Endothelial cell of umbilical vein (primary cell): ENCODE results near the gene TLR9. TPM values are rescaled to one million over a fixed set of nuclear protein-coding genes. Genes with fewer than 3 reads are reported as not detected.

Source experiments
- BruUV-seq: library from RNA; stranded (reverse); fragments of 400-500 nt; replicated peaks from 2 replicates; lab custom pipeline; 2021; lab: Mats Ljungman, UMichigan
- CTCF ChIA-PET: fragments of 300-600, 350-600 bp; sonication (Branson Sonifier 250); formaldehyde crosslinking; loops from one replicate; lab custom pipeline; 2021; ENCODE audit warnings: antibody characterized with exemption, inconsistent platforms; lab: Charles Lee
- POLR2A ChIA-PET: fragments of 300-600, 350-600 bp; sonication (Branson Sonifier 250); formaldehyde crosslinking; loops from one replicate; lab custom pipeline; 2021; ENCODE audit warnings: antibody characterized with exemption, inconsistent platforms; lab: Charles Lee
- DNase-seq: peaks from one replicate; pipeline ENCODE4 v3.0.0-alpha.2; 2011; ENCODE audit warnings: low read depth, low spot score
- FAIRE-seq: peaks from 2 replicates; lab custom pipeline; 2011; peaks lifted over from hg19 to GRCh38; lab: Jason Lieb, UNC
- H2AFZ ChIP-seq: 2 replicates; pipeline ENCODE4 v1.6.0; 2012; ENCODE audit warnings: low read depth, low read length, control low read depth, inconsistent platforms
- H3K27ac ChIP-seq: 2 replicates; pipeline ENCODE4 v1.5.1; 2011; ENCODE audit warnings: low read depth, mild to moderate bottlenecking, control low read depth, low read length, moderate library complexity; ENCODE audit not compliant: insufficient read depth
- H3K27me3 ChIP-seq, 2 experiments: 2 replicates each; pipeline versions ENCODE4 v1.6.0 to v1.6.1; 2011; ENCODE audit warnings: low read length in 2 of 2, mixed read lengths in 1 of 2; ENCODE audit not compliant: control insufficient read depth in 2 of 2, insufficient read depth in 2 of 2
- H3K36me3 ChIP-seq, 2 experiments: 2 replicates in 1 of 2; 3 replicates in 1 of 2; pipeline ENCODE4 v1.5.1; 2011; ENCODE audit warnings: low read length in 2 of 2, mild to moderate bottlenecking in 1 of 2, moderate library complexity in 1 of 2; ENCODE audit not compliant: control insufficient read depth in 2 of 2, insufficient read depth in 2 of 2; ENCODE audit errors: extremely low read depth in 1 of 2
- H3K4me1 ChIP-seq: 3 replicates; pipeline ENCODE4 v1.5.1; 2011; ENCODE audit warnings: mild to moderate bottlenecking, low read length; ENCODE audit not compliant: control insufficient read depth, insufficient read depth; ENCODE audit errors: extremely low read depth
- H3K4me2 ChIP-seq: 2 replicates; pipeline ENCODE4 v1.6.1; 2011; ENCODE audit warnings: low read length, control low read depth, mixed read lengths; ENCODE audit not compliant: insufficient read depth
- H3K4me3 ChIP-seq, 3 experiments: fragments of 200-600 bp in 1 of 3; sonication (generic), shearing (Covaris generic) in 1 of 3; replicated peaks in 1 of 3; 2 replicates each; pipeline ENCODE4 v1.5.1; 2011 to 2016; ENCODE audit warnings: control low read depth in 3 of 3, low read length in 3 of 3, mild to moderate bottlenecking in 2 of 3, inconsistent platforms in 1 of 3, low read depth in 1 of 3, moderate library complexity in 1 of 3; ENCODE audit not compliant: insufficient read depth in 1 of 3
- H3K79me2 ChIP-seq: 2 replicates; pipeline ENCODE4 v1.6.0; 2012; ENCODE audit warnings: low read length, inconsistent platforms; ENCODE audit not compliant: control insufficient read depth, insufficient read depth
- H3K9ac ChIP-seq: replicated peaks from 2 replicates; pipeline ENCODE3; 2011; ENCODE audit warnings: low read length, control low read depth; ENCODE audit not compliant: insufficient read depth; ENCODE audit errors: extremely low read depth
- H3K9me1 ChIP-seq: replicated peaks from 3 replicates; pipeline ENCODE4 v1.6.0; 2011; ENCODE audit warnings: mild to moderate bottlenecking, low read length; ENCODE audit not compliant: control insufficient read depth, insufficient read depth; ENCODE audit errors: extremely low read depth
- H3K9me3 ChIP-seq: replicated peaks from 2 replicates; pipeline ENCODE4 v1.5.1; 2012; ENCODE audit warnings: low read length, inconsistent platforms; ENCODE audit not compliant: control insufficient read depth, insufficient read depth
- H4K20me1 ChIP-seq: replicated peaks from 2 replicates; pipeline ENCODE3; 2011; ENCODE audit warnings: mild to moderate bottlenecking, low read length; ENCODE audit not compliant: control insufficient read depth, insufficient read depth; ENCODE audit errors: extremely low read depth
- CTCF ChIP-seq, 2 donors: IDR thresholded peaks; 1 replicate in 1 of 2; 2 replicates in 1 of 2; pipeline ENCODE4 v1.5.1; 2011; ENCODE audit warnings: low read length in 2 of 2, mild to moderate bottlenecking in 2 of 2, moderate library complexity in 2 of 2, control low read depth in 1 of 2, inconsistent platforms in 1 of 2, low read depth in 1 of 2; ENCODE audit not compliant: insufficient read depth in 1 of 2; ENCODE audit errors: extremely low read depth in 1 of 2
- EZH2 ChIP-seq: IDR thresholded peaks from 2 replicates; pipeline ENCODE4 v1.6.1; 2012; ENCODE audit warnings: borderline replicate concordance, low read depth, mild to moderate bottlenecking, moderate library complexity, low read length, inconsistent platforms; ENCODE audit not compliant: severe bottlenecking
- FOS ChIP-seq: IDR thresholded peaks from 2 replicates; pipeline ENCODE4 v1.6.1; 2011; ENCODE audit warnings: mild to moderate bottlenecking, low read length, moderate library complexity, borderline replicate concordance; ENCODE audit not compliant: insufficient read depth
- GATA2 ChIP-seq: IDR thresholded peaks from 2 replicates; pipeline ENCODE4 v1.7.0; 2011; ENCODE audit warnings: low read depth, mild to moderate bottlenecking, moderate library complexity, mixed read lengths, low read length; ENCODE audit not compliant: insufficient read length, insufficient read depth
- JUN ChIP-seq: IDR thresholded peaks from 2 replicates; pipeline ENCODE4 v1.6.1; 2011; ENCODE audit warnings: borderline replicate concordance, low read depth; ENCODE audit not compliant: insufficient read length, insufficient read depth
- MAX ChIP-seq: IDR thresholded peaks from 2 replicates; pipeline ENCODE4 v1.6.1; 2011; ENCODE audit not compliant: insufficient read depth, insufficient read length
- MYC ChIP-seq: IDR thresholded peaks from one replicate; pipeline ENCODE4 v1.6.1; 2011; ENCODE audit warnings: mild to moderate bottlenecking, low read depth, low read length
- POLR2A ChIP-seq: IDR thresholded peaks from 2 replicates; pipeline ENCODE4 v1.6.1; 2012; ENCODE audit warnings: low read depth, mild to moderate bottlenecking, control low read depth, low read length
- POLR2AphosphoS5 ChIP-seq: IDR thresholded peaks from 2 replicates; pipeline ENCODE4 v1.6.1; 2012; ENCODE audit warnings: low read depth, mild to moderate bottlenecking, control low read depth, low read length, moderate library complexity; ENCODE audit not compliant: insufficient read depth
- dilution Hi-C: fragments of 300-500 bp; cut with MboI; formaldehyde crosslinking; loops from one replicate; pipeline ENCODE4 v1.15.0; 2019; ENCODE audit warnings: low sequenced_read_pairs; ENCODE audit not compliant: extremely low pct_ligation_motif_present
- intact Hi-C: fragments of 100-400 bp; cut with micrococcal nuclease; formaldehyde crosslinking; loops from one replicate; pipeline ENCODE4 v1.10.0; 2022
- polyA plus RNA-seq, 4 experiments: library from polyadenylated mRNA; depleted of rRNA in 3 of 4; stranded (reverse) in 3 of 4; unstranded in 1 of 4; fragments of >200 nt; gene quantifications; 2 replicates each; pipeline versions ENCODE4 v1.2.1 to v1.2.3, GENCODE V29; 2011 to 2012; ENCODE audit warnings: missing spikeins in 1 of 4
- total RNA-seq: library from RNA; stranded (reverse); gene quantifications from 2 replicates; pipeline ENCODE4 v1.2.3, GENCODE V29; 2021

The TLR9 gene
- total and polyA plus RNA-seq, 2 donors (not counting 3 experiments of a cell fraction or from before 2014, with no cell fraction given), result not detected

- dilution Hi-C loops, result no loop called here
- BruUV-seq, result no TSS peak
- H3K4me1 ChIP-seq, result no peaks in the 10 kb centered on the region
- intact Hi-C loops, result no loop called here
- POLR2A ChIA-PET, result no interaction called here
- H3K79me2 ChIP-seq, result no peaks in the 10 kb centered on the region
- TF ChIP-seq GATA2, result no peak
- no peak for TF ChIP-seq MYC
- no peak for TF ChIP-seq MAX
- TF ChIP-seq FOS, result no peak
- no peak for TF ChIP-seq JUN
- TF ChIP-seq EZH2, result no peak
- no peak for TF ChIP-seq POLR2A
- TF ChIP-seq POLR2AphosphoS5, result no peak
- no peak for TF ChIP-seq CTCF (IDR thresholded peaks at IDR 0.05; ENCODE audit: extremely low read depth in 1 of 2, insufficient read depth in 1 of 2, low read depth in 1 of 2, low read length in 2 of 2)
- H3K4me2 ChIP-seq, result no peak overlapping the region
- H2AFZ ChIP-seq, result no peak overlapping the region
- H3K9me1 ChIP-seq, result no peaks in the 10 kb centered on the region
- no peaks in the 10 kb centered on the region for H3K9me3 ChIP-seq
- DNase-seq (no peak), FAIRE-seq (no peak)
- H3K9ac ChIP-seq, result no peak overlapping the region
- H4K20me1 ChIP-seq, result no peaks in the 10 kb centered on the region
- H3K27ac ChIP-seq, result no peak overlapping the region
- CTCF ChIA-PET, result interaction anchor here (1.0 to 1.5 kb wide), 2 partner anchors 14 to 17 kb away, joined by 3 read pairs; no protein-coding TSS in a partner anchor
- no peaks in the 10 kb centered on the region for H3K27me3 ChIP-seq
- peaks cover 46 to 57% of the 10 kb centered on the region in 2 experiments for H3K36me3 ChIP-seq
- H3K4me3 ChIP-seq, result no peak overlapping the region
Measured at GRCh38 chr3:52205727-52206372, 19.6 kb downstream of the TLR9 start.
